ENCODE measurements around the gene ZNF518B. TPM values are rescaled to one million over a fixed set of nuclear protein-coding genes. Genes with fewer than 3 reads are reported as not detected.

Gene ZNF518B
- total and polyA plus RNA-seq, 10 of the 15 experiments (the other 5 are each of a cell fraction or from before 2014, with no cell fraction given): 2.7 to 20.5 (median 9.2) TPM

DNA sequence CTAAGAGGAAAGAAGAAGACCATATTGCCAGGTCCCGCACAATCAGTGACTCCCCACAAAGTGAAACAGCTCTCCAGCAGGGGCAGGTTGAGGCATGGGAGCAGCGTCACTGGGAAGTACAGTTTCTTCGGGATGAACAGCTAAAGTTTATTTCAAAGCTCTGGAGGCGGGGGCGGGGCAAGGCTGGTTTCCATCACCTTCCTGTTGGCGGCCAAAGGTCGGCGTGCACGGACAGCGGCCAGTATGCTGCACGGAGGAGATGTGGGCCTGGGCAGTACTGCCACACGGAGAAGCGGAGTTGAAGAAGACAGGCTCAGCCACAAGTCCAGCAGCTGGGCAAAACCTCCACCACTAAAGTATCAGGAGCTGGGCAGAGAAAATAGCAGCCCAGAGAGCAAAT is 951 bp upstream of the ZNF518B start:
- 96% methylated on average over 13 of the region's 13 CpGs for WGBS (ENCODE audit: insufficient coverage, insufficient replicate concordance, low lambda C conversion rate, missing lambda C conversion rate)
- Histone ChIP-seq H3K36me3 (ENCODE audit: control insufficient read depth in 2 of 2, insufficient read depth in 2 of 2, low read length in 1 of 2) (peaks cover 0 to 4% of the 10 kb centered on the region in 2 experiments; a peak in 1 of 4 replicates), H3K79me2 (ENCODE audit: control insufficient read depth, insufficient read depth, low read length) (peaks cover 11% of the 10 kb centered on the region), H3K9ac (ENCODE audit: control insufficient read depth, insufficient read depth, low read length) (no peak overlapping the region), H2AFZ (ENCODE audit: control insufficient read depth, low read depth, low read length) (no peak overlapping the region), H4K20me1 (ENCODE audit: control insufficient read depth, insufficient read depth) (no peaks in the 10 kb centered on the region), H3K4me2 (ENCODE audit: control insufficient read depth, insufficient read depth) (no peak overlapping the region), H3K27ac (ENCODE audit: control insufficient read depth, insufficient read depth) (no peak overlapping the region), H3K27me3 (replicated peaks in 1 of 2; ENCODE audit: control insufficient read depth in 2 of 2, insufficient read depth in 2 of 2, low read length in 1 of 2) (peaks cover 0 to 5% of the 10 kb centered on the region in 2 experiments; a peak in 3 of 4 replicates), H3K4me3 (no peak overlapping the region), H3K4me1 (ENCODE audit: control insufficient read depth, insufficient read depth, low read length) (no peaks in the 10 kb centered on the region), H3K9me3 (replicated peaks; ENCODE audit: control insufficient read depth, insufficient read depth, low read length) (peaks cover 3% of the 10 kb centered on the region; the same call in 2 of the 3 replicates)
- POLR2A ChIA-PET: interaction anchor here (0.7 to 1.0 kb wide), 3 partner anchors 14 to 340 kb away, joined by 3 to 4 read pairs (median 4); no protein-coding TSS in a partner anchor
- no peak for DNase-seq (ENCODE audit: low read depth, low spot score)
- no peak for FAIRE-seq
- CTCF ChIA-PET: interaction anchor here (0.6 to 1.6 kb wide), 5 partner anchors 14 to 608 kb away, joined by 3 to 4 read pairs (median 3); no protein-coding TSS in a partner anchor
- BruUV-seq (replicated peaks): no TSS peak
- RAD21 ChIA-PET (ENCODE audit: unreplicated experiment): no interaction called here
- intact Hi-C loops (cut with micrococcal nuclease; ENCODE audit: unreplicated experiment): loop anchor here (10.0 kb wide), 1 partner anchor 967 kb away; the partner anchor contains the start of gene HS3ST1
- in situ Hi-C loops (cut with MboI): no loop called here
- SMC1A ChIA-PET (ENCODE audit: uncharacterized antibody, unreplicated experiment): interaction anchor here (1.2 to 1.4 kb wide), 3 partner anchors 9 to 340 kb away, joined by 4 read pairs; no protein-coding TSS in a partner anchor
- ATAC-seq: no peak
- TF ChIP-seq ETV6 (conservative IDR thresholded peaks at IDR 0.05 in 1 of 2, IDR thresholded peaks at IDR 0.05 in 1 of 2; ENCODE audit: borderline replicate concordance in 1 of 2, low read depth in 1 of 2): no peak
- no peak for TF ChIP-seq SMAD1 (IDR thresholded peaks at IDR 0.05; ENCODE audit: low read depth, partially characterized antibody)
- TF ChIP-seq CHD2 (IDR thresholded peaks at IDR 0.05; ENCODE audit: borderline replicate concordance, low read depth, low read length): no peak
- TF ChIP-seq EP300 (IDR thresholded peaks at IDR 0.05; ENCODE audit: borderline replicate concordance in 1 of 2, control insufficient read depth in 1 of 2, low read depth in 2 of 2, low read length in 2 of 2): no peak
- TF ChIP-seq, protein P1, sequence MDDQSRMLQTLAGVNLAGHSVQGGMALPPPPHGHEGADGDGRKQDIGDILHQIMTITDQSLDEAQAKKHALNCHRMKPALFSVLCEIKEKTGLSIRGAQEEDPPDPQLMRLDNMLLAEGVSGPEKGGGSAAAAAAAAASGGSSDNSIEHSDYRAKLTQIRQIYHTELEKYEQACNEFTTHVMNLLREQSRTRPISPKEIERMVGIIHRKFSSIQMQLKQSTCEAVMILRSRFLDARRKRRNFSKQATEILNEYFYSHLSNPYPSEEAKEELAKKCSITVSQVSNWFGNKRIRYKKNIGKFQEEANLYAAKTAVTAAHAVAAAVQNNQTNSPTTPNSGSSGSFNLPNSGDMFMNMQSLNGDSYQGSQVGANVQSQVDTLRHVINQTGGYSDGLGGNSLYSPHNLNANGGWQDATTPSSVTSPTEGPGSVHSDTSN (IDR thresholded peaks at IDR 0.05; ENCODE audit: insufficient replicate concordance, low read depth, low read length): no peak
- TF ChIP-seq GABPA (IDR thresholded peaks at IDR 0.05; ENCODE audit: low read depth): no peak
- TF ChIP-seq CHD1 (IDR thresholded peaks at IDR 0.05; ENCODE audit: low read depth, low read length): no peak

Measured in GM12878 (cell line).